HG03196 (cell line): ENCODE measurements around the gene DIRAS3.
"Not testable (repeated sequence)": the region's sequence is repeated elsewhere in the genome, so short reads cannot be mapped to it uniquely, and the experiment has no call there.

Experiments used
- ATAC-seq: cut with Tn5 transposase; IDR thresholded peaks from one replicate; pipeline ENCODE4 v1.9.1; 2021; ENCODE audit not compliant: unreplicated experiment

DIRAS3 gene

DNA sequence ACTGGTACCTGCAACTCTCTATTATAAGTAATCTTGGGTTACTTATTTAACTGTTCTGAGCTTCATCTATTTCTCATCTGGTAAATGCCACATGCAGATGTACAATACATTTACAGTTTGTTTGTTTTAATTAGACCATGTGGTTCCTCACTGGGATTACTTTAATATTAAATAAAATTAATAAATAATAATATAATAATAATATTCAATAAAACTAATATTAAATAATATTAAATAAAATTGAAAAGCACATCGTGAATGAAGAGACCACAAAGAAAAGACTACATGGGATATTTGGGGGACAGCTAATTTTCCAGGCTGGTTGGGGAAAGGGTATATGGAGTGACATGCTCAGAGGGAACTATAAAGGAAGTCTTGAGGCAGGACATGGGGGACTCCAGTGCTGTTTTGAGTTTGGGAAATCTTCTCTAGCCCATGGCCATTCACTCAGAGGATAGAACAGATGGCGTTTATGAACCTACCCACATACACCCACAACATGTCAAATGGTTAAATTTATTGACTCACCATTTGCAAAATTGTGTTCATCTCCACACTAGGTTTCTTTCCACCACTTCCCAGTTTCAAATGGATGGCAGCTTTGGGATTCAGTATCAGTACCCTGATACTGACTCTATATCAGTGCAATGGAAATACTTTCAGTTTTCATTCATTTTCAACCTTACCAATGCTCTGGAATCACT lies 25.6 kb downstream of the DIRAS3 start:
- no peak for ATAC-seq

DNA sequence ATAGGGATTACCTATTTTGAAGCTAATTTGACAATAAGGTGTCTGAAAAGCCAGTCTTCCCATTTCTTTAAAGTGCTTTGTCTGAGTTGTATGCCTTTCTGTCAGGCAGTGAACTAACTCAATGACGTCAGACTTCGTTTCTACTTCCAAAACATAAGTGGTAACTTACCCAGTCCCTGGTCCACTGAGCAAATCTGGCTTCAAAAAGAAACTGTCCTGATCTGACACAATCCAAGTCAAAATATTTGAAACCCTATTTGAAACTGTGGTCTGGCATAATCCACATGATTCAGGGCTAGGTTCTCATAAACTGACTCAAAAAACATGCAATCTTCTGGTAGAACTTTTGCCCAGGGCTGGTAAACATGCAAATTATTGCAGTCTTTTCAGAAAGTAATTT lies 34.0 kb downstream of the DIRAS3 start:
- ATAC-seq = no peak

GRCh38 chr1:68015971-68016370 lies 34.5 kb downstream of the DIRAS3 start:
- no peak for ATAC-seq

GRCh38 chr1:68015369-68015768 lies 35.1 kb downstream of the DIRAS3 start:
- no peak for ATAC-seq

GRCh38 chr1:68013351-68013750 lies 37.1 kb downstream of the DIRAS3 start:
- no peak for ATAC-seq

GRCh38 chr1:68011657-68012375 lies 38.6 kb downstream of the DIRAS3 start:
- no peak for ATAC-seq

- ATAC-seq = no peak
These were observed 39.9 kb downstream of the DIRAS3 start for GRCh38 chr1:68010543-68010942.

DNA sequence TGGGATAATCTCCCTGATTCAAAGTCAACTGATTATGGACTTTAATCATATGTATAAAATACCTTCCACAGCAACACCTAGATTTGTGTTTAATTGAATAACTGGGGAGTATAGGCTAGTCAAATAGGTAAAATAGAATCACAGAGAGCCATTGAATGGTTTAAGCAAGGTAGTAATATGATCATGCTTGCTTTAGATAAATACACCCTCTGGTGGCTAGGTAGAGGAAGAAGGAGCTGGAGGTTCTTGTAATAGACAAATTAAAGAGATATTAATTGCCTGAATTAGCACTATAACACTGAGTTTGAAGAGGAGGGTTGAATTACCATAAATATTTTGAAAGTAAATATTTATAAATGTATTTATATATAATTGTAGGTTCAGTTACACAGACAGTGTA lies 40.3 kb downstream of the DIRAS3 start:
- ATAC-seq = no peak

DNA sequence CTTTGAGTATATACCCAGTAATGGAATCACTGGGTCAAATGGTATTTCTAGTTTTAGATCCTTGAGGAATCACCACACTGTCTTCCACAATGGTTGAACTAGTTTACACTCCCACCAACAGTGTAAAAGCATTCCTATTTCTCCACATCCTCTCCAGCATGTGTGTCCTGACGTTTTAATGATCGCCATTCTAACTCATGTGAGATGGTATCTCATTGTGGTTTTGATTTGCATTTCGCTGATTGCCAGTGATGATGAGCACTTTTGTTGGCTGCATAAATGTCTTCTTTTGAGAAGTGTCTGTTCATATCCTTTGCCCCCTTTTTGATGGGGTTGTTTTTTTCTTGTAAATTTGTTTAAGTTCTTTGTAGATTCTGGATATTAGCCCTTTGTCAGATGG lies 46.8 kb downstream of the DIRAS3 start:
- ATAC-seq = not testable (repeated sequence)

DNA sequence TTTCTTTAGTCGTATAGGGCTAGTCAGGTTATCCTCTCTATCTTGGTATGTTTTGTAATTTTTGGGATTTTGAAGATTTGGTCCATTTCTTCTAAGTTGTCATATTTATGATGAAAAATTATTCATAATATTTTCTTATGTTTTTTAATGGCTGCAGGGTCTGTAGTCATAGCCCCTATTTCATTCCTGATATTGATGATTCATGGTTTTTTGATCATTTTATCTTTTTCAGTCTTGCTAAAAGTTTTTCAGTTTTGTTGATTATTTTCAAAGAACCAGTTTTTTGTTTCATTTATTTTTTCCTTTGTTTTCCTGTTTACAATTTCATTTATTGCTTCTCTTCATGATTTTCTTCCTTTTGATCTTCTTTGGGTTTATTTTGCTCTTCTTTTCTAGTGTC lies 50.2 kb downstream of the DIRAS3 start:
- no peak for ATAC-seq

- no peak for ATAC-seq
These were observed 52.7 kb downstream of the DIRAS3 start for GRCh38 chr1:67997746-67998145.
